HepG2 (cell line): Measurements from ENCODE around the gene VAC14. TPM values are rescaled to one million over a fixed set of nuclear protein-coding genes. Genes with fewer than 3 reads are reported as not detected.

Source experiments
- ELF4 ChIP-seq: sonication (generic); formaldehyde crosslinking; IDR thresholded peaks from 2 replicates; pipeline ENCODE4 v1.5.0; 2020; ENCODE audit warnings: missing genetic modification reagents, mild to moderate bottlenecking, moderate library complexity, borderline replicate concordance
- HNRNPL ChIP-seq: fragments of 200-400 bp; formaldehyde crosslinking; IDR thresholded peaks from 2 replicates; pipeline ENCODE4 v1.6.1; 2017; ENCODE audit warnings: mild to moderate bottlenecking, low read depth, low read length
- KDM4B ChIP-seq: sonication (generic); formaldehyde crosslinking; IDR thresholded peaks from 2 replicates; pipeline ENCODE4 v1.4.0; 2020; ENCODE audit warnings: missing genetic modification reagents
- PLRG1 ChIP-seq: fragments of 450-650 bp; conservative IDR thresholded peaks from 2 replicates; pipeline ENCODE4 v1.6.1; 2016
- ZBTB38 ChIP-seq: sonication (generic); formaldehyde crosslinking; IDR thresholded peaks from 2 replicates; pipeline ENCODE4 v1.5.1; 2020; ENCODE audit warnings: mild to moderate bottlenecking, missing genetic modification reagents
- ZNF382 ChIP-seq: sonication (generic); formaldehyde crosslinking; IDR thresholded peaks from 2 replicates; pipeline ENCODE4 v1.5.0; 2020; ENCODE audit warnings: missing genetic modification reagents, mild to moderate bottlenecking, borderline replicate concordance
- ZNF557 ChIP-seq: sonication (generic); formaldehyde crosslinking; IDR thresholded peaks from 2 replicates; pipeline ENCODE4 v1.4.0; 2020; ENCODE audit warnings: missing genetic modification reagents
- polyA plus RNA-seq, 8 experiments: library from polyadenylated mRNA; depleted of rRNA in 3 of 8; stranded (reverse) in 7 of 8; unstranded in 1 of 8; fragments of >200 nt; fragmentation: Illumina TruSeq in 4 of 8; extraction: Trizol in 4 of 8; gene quantifications; 2 replicates each; pipeline versions ENCODE4 v1.2.1 to v1.2.3, GENCODE V29; 2011 to 2016; ENCODE audit warnings: low read depth in 4 of 8, missing spikeins in 1 of 8, mixed read lengths in 1 of 8; ENCODE audit not compliant: insufficient read depth in 1 of 8
- total RNA-seq, 5 experiments: library from RNA; depleted of rRNA; stranded (reverse); fragments of >200 nt; fragmentation: Illumina TruSeq; extraction: Trizol; gene quantifications; 2 replicates each; pipeline ENCODE4 v1.2.3, GENCODE V29; 2016; ENCODE audit warnings: low read depth in 1 of 5
- TF ChIP-seq, protein P1 (sequence below): sonication (generic); formaldehyde crosslinking; IDR thresholded peaks from 2 replicates; pipeline ENCODE4 v1.5.1; 2020; ENCODE audit warnings: missing genetic modification reagents, mild to moderate bottlenecking, borderline replicate concordance
- TF ChIP-seq, protein P2 (sequence below), 2 experiments: sonication (generic) in 1 of 2; formaldehyde crosslinking in 1 of 2; IDR thresholded peaks; 2 replicates each; pipeline versions ENCODE4 v1.5.1 to v1.6.1; 2011 to 2020; ENCODE audit warnings: borderline replicate concordance in 1 of 2, low read depth in 1 of 2, low read length in 1 of 2, mild to moderate bottlenecking in 1 of 2, missing genetic modification reagents in 1 of 2, moderate library complexity in 1 of 2
- TF ChIP-seq, protein P3 (sequence below): conservative IDR thresholded peaks from 2 replicates; pipeline ENCODE4 v1.6.1; 2018; ENCODE audit warnings: missing genetic modification reagents
- TF ChIP-seq, protein P4 (sequence below): sonication (generic); formaldehyde crosslinking; IDR thresholded peaks from 2 replicates; pipeline ENCODE4 v1.4.0; 2020; ENCODE audit warnings: missing genetic modification reagents, borderline replicate concordance
- TF ChIP-seq, protein P5 (sequence below): sonication (generic); formaldehyde crosslinking; IDR thresholded peaks from one replicate; pipeline ENCODE4 v1.5.1; 2020; ENCODE audit warnings: mild to moderate bottlenecking, missing genetic modification reagents; ENCODE audit errors: not compliant biosample characterization
- TF ChIP-seq, protein P6 (sequence below): sonication (generic); formaldehyde crosslinking; IDR thresholded peaks from 2 replicates; pipeline ENCODE4 v1.4.0; 2020; ENCODE audit warnings: missing genetic modification reagents

The VAC14 gene
- total and polyA plus RNA-seq, 2 of the 13 experiments (the other 11 are each of a cell fraction or from before 2014, with no cell fraction given): 23.5 to 24.6 TPM

DNA sequence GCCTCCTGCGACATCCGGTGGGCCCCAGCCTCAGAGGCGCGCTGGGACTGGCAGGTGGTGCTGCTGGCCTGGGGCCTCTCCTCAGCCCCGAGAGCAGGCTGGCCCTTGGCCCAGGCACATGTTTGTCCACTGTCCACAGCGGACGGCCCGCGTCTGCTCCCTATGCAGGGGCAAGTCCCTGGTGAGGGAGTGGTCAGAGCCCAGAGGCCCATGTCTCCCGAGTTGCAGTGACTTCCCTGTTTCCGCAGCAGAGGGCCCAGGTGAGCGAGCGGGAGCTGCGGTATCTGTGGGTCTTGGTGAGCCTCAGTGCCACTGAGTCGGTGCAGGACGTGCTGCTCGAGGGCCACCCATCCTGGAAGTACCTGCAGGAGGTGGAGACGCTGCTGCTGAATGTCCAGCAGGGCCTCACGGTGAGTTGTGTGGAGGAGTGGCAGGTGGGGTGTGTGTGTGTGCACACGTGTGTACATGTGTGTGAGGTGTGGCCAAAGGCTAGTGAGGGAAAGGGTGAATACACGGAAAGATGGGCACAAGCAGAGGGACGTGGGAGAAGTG lies 144.2 kb downstream of the VAC14 start (continued):
- TF ChIP-seq, protein P1, sequence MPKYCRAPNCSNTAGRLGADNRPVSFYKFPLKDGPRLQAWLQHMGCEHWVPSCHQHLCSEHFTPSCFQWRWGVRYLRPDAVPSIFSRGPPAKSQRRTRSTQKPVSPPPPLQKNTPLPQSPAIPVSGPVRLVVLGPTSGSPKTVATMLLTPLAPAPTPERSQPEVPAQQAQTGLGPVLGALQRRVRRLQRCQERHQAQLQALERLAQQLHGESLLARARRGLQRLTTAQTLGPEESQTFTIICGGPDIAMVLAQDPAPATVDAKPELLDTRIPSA: no peak
- TF ChIP-seq ZBTB38 (peak; percentile 92), KDM4B (CRISPR knock-in tag) (peak; percentile 18; the same call in 1 of the 2 replicates), ELF4 (CRISPR knock-in tag) (no peak), PLRG1 (no peak), HNRNPL (0 out of 2 replicates have a peak, but pooled peaks have one; percentile 83), ZNF382 (CRISPR knock-in tag) (no peak), ZNF557 (CRISPR knock-in tag) (peak; percentile 42; the same call in 1 of the 2 replicates)
- TF ChIP-seq, protein P2, sequence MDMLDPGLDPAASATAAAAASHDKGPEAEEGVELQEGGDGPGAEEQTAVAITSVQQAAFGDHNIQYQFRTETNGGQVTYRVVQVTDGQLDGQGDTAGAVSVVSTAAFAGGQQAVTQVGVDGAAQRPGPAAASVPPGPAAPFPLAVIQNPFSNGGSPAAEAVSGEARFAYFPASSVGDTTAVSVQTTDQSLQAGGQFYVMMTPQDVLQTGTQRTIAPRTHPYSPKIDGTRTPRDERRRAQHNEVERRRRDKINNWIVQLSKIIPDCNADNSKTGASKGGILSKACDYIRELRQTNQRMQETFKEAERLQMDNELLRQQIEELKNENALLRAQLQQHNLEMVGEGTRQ (IDR thresholded peaks at IDR 0.05; ENCODE audit: low read depth, low read length): no peak
- TF ChIP-seq, protein P2 (CRISPR knock-in tag; IDR thresholded peaks at IDR 0.05; ENCODE audit: borderline replicate concordance): no peak; the same call in 1 of the 2 replicates
- TF ChIP-seq, protein P3, sequence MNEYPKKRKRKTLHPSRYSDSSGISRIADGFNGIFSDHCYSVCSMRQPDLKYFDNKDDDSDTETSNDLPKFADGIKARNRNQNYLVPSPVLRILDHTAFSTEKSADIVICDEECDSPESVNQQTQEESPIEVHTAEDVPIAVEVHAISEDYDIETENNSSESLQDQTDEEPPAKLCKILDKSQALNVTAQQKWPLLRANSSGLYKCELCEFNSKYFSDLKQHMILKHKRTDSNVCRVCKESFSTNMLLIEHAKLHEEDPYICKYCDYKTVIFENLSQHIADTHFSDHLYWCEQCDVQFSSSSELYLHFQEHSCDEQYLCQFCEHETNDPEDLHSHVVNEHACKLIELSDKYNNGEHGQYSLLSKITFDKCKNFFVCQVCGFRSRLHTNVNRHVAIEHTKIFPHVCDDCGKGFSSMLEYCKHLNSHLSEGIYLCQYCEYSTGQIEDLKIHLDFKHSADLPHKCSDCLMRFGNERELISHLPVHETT: no peak; the same call in 1 of the 2 replicates
- TF ChIP-seq, protein P4, sequence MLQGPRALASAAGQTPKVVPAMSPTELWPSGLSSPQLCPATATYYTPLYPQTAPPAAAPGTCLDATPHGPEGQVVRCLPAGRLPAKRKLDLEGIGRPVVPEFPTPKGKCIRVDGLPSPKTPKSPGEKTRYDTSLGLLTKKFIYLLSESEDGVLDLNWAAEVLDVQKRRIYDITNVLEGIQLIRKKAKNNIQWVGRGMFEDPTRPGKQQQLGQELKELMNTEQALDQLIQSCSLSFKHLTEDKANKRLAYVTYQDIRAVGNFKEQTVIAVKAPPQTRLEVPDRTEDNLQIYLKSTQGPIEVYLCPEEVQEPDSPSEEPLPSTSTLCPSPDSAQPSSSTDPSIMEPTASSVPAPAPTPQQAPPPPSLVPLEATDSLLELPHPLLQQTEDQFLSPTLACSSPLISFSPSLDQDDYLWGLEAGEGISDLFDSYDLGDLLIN (CRISPR knock-in tag): peak; percentile 34; the same call in 1 of the 2 replicates
- TF ChIP-seq, protein P5, sequence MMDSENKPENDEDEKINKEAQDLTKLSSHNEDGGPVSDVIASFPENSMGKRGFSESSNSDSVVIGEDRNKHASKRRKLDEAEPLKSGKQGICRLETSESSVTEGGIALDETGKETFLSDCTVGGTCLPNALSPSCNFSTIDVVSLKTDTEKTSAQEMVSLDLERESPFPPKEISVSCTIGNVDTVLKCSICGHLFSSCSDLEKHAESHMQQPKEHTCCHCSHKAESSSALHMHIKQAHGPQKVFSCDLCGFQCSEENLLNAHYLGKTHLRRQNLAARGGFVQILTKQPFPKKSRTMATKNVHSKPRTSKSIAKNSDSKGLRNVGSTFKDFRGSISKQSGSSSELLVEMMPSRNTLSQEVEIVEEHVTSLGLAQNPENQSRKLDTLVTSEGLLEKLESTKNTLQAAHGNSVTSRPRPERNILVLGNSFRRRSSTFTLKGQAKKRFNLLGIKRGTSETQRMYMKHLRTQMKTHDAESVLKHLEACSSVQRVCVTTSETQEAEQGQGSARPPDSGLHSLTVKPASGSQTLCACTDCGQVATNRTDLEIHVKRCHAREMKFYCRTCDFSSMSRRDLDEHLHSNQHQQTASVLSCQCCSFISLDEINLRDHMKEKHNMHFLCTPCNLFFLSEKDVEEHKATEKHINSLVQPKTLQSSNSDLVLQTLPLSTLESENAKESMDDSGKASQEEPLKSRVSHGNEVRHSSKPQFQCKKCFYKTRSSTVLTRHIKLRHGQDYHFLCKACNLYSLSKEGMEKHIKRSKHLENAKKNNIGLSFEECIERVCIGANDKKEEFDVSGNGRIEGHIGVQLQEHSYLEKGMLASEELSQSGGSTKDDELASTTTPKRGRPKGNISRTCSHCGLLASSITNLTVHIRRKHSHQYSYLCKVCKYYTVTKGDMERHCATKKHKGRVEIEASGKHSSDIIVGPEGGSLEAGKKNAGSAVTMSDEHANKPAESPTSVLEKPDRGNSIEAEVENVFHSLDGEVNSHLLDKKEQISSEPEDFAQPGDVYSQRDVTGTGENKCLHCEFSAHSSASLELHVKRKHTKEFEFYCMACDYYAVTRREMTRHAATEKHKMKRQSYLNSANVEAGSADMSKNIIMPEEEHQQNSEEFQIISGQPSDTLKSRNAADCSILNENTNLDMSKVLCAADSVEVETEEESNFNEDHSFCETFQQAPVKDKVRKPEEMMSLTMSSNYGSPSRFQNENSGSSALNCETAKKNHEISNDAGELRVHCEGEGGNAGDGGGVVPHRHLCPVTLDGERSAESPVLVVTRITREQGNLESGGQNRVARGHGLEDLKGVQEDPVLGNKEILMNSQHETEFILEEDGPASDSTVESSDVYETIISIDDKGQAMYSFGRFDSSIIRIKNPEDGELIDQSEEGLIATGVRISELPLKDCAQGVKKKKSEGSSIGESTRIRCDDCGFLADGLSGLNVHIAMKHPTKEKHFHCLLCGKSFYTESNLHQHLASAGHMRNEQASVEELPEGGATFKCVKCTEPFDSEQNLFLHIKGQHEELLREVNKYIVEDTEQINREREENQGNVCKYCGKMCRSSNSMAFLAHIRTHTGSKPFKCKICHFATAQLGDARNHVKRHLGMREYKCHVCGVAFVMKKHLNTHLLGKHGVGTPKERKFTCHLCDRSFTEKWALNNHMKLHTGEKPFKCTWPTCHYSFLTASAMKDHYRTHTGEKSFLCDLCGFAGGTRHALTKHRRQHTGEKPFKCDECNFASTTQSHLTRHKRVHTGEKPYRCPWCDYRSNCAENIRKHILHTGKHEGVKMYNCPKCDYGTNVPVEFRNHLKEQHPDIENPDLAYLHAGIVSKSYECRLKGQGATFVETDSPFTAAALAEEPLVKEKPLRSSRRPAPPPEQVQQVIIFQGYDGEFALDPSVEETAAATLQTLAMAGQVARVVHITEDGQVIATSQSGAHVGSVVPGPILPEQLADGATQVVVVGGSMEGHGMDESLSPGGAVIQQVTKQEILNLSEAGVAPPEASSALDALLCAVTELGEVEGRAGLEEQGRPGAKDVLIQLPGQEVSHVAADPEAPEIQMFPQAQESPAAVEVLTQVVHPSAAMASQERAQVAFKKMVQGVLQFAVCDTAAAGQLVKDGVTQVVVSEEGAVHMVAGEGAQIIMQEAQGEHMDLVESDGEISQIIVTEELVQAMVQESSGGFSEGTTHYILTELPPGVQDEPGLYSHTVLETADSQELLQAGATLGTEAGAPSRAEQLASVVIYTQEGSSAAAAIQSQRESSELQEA: peak; percentile 53
- TF ChIP-seq, protein P6, sequence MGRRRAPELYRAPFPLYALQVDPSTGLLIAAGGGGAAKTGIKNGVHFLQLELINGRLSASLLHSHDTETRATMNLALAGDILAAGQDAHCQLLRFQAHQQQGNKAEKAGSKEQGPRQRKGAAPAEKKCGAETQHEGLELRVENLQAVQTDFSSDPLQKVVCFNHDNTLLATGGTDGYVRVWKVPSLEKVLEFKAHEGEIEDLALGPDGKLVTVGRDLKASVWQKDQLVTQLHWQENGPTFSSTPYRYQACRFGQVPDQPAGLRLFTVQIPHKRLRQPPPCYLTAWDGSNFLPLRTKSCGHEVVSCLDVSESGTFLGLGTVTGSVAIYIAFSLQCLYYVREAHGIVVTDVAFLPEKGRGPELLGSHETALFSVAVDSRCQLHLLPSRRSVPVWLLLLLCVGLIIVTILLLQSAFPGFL (CRISPR knock-in tag): no peak
